A549 (cell line): ENCODE results near the gene SLC14A1. TPM values are rescaled to one million over a fixed set of nuclear protein-coding genes. Genes with fewer than 3 reads are reported as not detected.

Experiments
- ATAC-seq, 2 experiments: fragments of 200-7000 bp in 1 of 2; fragments of >200 bp in 1 of 2; cut with Nextera tagmentation in 1 of 2; cut with Tn5 transposase in 1 of 2; 3 replicates each; pipeline versions ENCODE4 v1.8.0 to v1.9.1; 2018 to 2020; ENCODE audit warnings: mild to moderate bottlenecking in 1 of 2, moderate library complexity in 1 of 2
- CTCF ChIA-PET: fragments of 300-600 bp; sonication (Branson Sonifier 250); formaldehyde crosslinking; extraction: SDS; loops from one replicate; lab custom pipeline; 2021; ENCODE audit warnings: antibody characterized with exemption, inconsistent platforms; lab: Yijun Ruan, JAX
- POLR2A ChIA-PET: fragments of 350-600 bp; formaldehyde crosslinking; extraction: SDS; loops from one replicate; lab custom pipeline; 2021; ENCODE audit warnings: antibody characterized with exemption, inconsistent platforms; lab: Yijun Ruan, JAX
- DNase-seq, 2 experiments: peaks; one replicate each; pipeline versions ENCODE4 v3.0.0 to v3.0.0-alpha.2; 2011 to 2016; ENCODE audit warnings: low read depth in 1 of 2, low spot score in 1 of 2
- FAIRE-seq: peaks from 2 replicates; lab custom pipeline; 2011; peaks lifted over from hg19 to GRCh38; lab: Jason Lieb, UNC
- H3K27ac ChIP-seq, 2 experiments: fragments of >200 bp; sonication (Bioruptor Twin); formaldehyde crosslinking; 3 replicates each; pipeline ENCODE4 v1.5.1; 2016 to 2017
- H3K4me1 ChIP-seq: fragments of >200 bp; sonication (Bioruptor Twin); formaldehyde crosslinking; 3 replicates; pipeline ENCODE4 v1.6.1; 2016
- H3K4me2 ChIP-seq: fragments of >200 bp; sonication (Bioruptor Twin); formaldehyde crosslinking; 3 replicates; pipeline ENCODE4 v1.6.1; 2016
- H3K4me3 ChIP-seq: fragments of >200 bp; sonication (Bioruptor Twin); formaldehyde crosslinking; 3 replicates; pipeline ENCODE4 v1.5.1; 2016
- H3K9me3 ChIP-seq: fragments of >200 bp; sonication (Bioruptor Twin); formaldehyde crosslinking; 3 replicates; pipeline ENCODE4 v1.6.1; 2016
- ATOH8 ChIP-seq: fragments of 250-450 bp; sonication (Bioruptor Pico); IDR thresholded peaks from 2 replicates; pipeline ENCODE4 v1.5.0; 2020; ENCODE audit warnings: low read depth, mild to moderate bottlenecking, moderate library complexity
- BHLHE40 ChIP-seq: IDR thresholded peaks from 2 replicates; pipeline ENCODE4 v1.6.1; 2012; ENCODE audit warnings: low read depth, low read length, inconsistent platforms
- CBX8 ChIP-seq: fragments of 200-600 bp; sonication (generic); IDR thresholded peaks from 2 replicates; pipeline ENCODE4 v1.6.1; 2016
- CEBPB ChIP-seq, 2 experiments: fragments of >200 bp in 1 of 2; sonication (Bioruptor Twin) in 1 of 2; formaldehyde crosslinking in 1 of 2; IDR thresholded peaks; 2 replicates each; pipeline ENCODE4 v1.6.1; 2012 to 2016
- CHD2 ChIP-seq: fragments of 150-350 bp; IDR thresholded peaks from 2 replicates; pipeline ENCODE4 v1.6.1; 2014; ENCODE audit warnings: low read length; ENCODE audit not compliant: partially characterized antibody
- EHMT2 ChIP-seq: fragments of 200-600 bp; sonication (generic); IDR thresholded peaks from 2 replicates; pipeline ENCODE4 v1.6.1; 2016; ENCODE audit warnings: antibody characterized with exemption, low read depth, mild to moderate bottlenecking, moderate library complexity
- EP300 ChIP-seq, 2 experiments: fragments of >200 bp; sonication (Bioruptor Twin); formaldehyde crosslinking; IDR thresholded peaks; 2 replicates in 1 of 2; 3 replicates in 1 of 2; pipeline ENCODE4 v1.6.1; 2016 to 2017
- ESRRA ChIP-seq: fragments of 150-350 bp; IDR thresholded peaks from 2 replicates; pipeline ENCODE4 v1.6.1; 2014; ENCODE audit warnings: mild to moderate bottlenecking, low read length, borderline replicate concordance
- FOSB ChIP-seq: fragments of 250-450 bp; sonication (Bioruptor Pico); IDR thresholded peaks from 2 replicates; pipeline ENCODE4 v1.5.0; 2020; ENCODE audit warnings: mild to moderate bottlenecking, moderate library complexity
- HDAC2 ChIP-seq: fragments of 200-600 bp; sonication (generic); IDR thresholded peaks from 2 replicates; pipeline ENCODE4 v1.6.1; 2016
- HMGXB4 ChIP-seq: fragments of 250-450 bp; sonication (Bioruptor Pico); IDR thresholded peaks from 2 replicates; pipeline ENCODE4 v1.5.0; 2021; ENCODE audit warnings: mild to moderate bottlenecking, moderate library complexity, borderline replicate concordance
- HOXA7 ChIP-seq: fragments of 250-450 bp; sonication (Bioruptor Pico); IDR thresholded peaks from 2 replicates; pipeline ENCODE4 v1.5.0; 2020; ENCODE audit warnings: mild to moderate bottlenecking, moderate library complexity
- HOXB13 ChIP-seq: fragments of 250-450 bp; sonication (Bioruptor Pico); IDR thresholded peaks from 2 replicates; pipeline ENCODE4 v1.5.0; 2020; ENCODE audit warnings: low read depth, mild to moderate bottlenecking, moderate library complexity
- KDM5A ChIP-seq: fragments of 200-600 bp; sonication (generic); IDR thresholded peaks from 2 replicates; pipeline ENCODE4 v1.6.1; 2016; ENCODE audit warnings: antibody characterized with exemption, mild to moderate bottlenecking
- MAFK ChIP-seq: fragments of 450-650 bp; IDR thresholded peaks from 2 replicates; pipeline ENCODE4 v1.6.1; 2014; ENCODE audit not compliant: partially characterized antibody
- MAX ChIP-seq: IDR thresholded peaks from 2 replicates; pipeline ENCODE4 v1.6.1; 2012
- MYC ChIP-seq: IDR thresholded peaks from 2 replicates; pipeline ENCODE4 v1.6.1; 2012; ENCODE audit warnings: mild to moderate bottlenecking, inconsistent platforms, low read length, improper control_type of control experiment, borderline replicate concordance
- NFE2L2 ChIP-seq: fragments of 150-350 bp; conservative IDR thresholded peaks from 2 replicates; pipeline ENCODE4 v1.6.1; 2014; ENCODE audit warnings: low read length
- PBX3 ChIP-seq: IDR thresholded peaks from 2 replicates; pipeline ENCODE4 v1.6.1; 2012
- RAD21 ChIP-seq, 2 experiments: fragments of >200 bp in 1 of 2; sonication (Bioruptor Twin) in 1 of 2; formaldehyde crosslinking in 1 of 2; IDR thresholded peaks in 1 of 2; conservative IDR thresholded peaks in 1 of 2; 2 replicates in 1 of 2; 3 replicates in 1 of 2; pipeline ENCODE4 v1.6.1; 2012 to 2018; ENCODE audit warnings: inconsistent platforms in 1 of 2
- RARB ChIP-seq: fragments of 250-450 bp; sonication (Bioruptor Pico); IDR thresholded peaks from 2 replicates; pipeline ENCODE4 v1.8.0; 2021; ENCODE audit warnings: mild to moderate bottlenecking, moderate library complexity
- RCOR1 ChIP-seq: fragments of 150-350 bp; IDR thresholded peaks from 2 replicates; pipeline ENCODE4 v1.6.1; 2014; ENCODE audit warnings: antibody characterized with exemption, low read length, low read depth
- RFX5 ChIP-seq: fragments of 450-650 bp; IDR thresholded peaks from 2 replicates; pipeline ENCODE4 v1.7.1; 2014; ENCODE audit warnings: antibody characterized with exemption, mild to moderate bottlenecking, moderate library complexity
- TP53 ChIP-seq: fragments of 250-450 bp; sonication (Bioruptor Pico); IDR thresholded peaks from 2 replicates; pipeline ENCODE4 v1.5.0; 2021; ENCODE audit warnings: mild to moderate bottlenecking, moderate library complexity
- USF2 ChIP-seq: fragments of 450-650 bp; IDR thresholded peaks from 2 replicates; pipeline ENCODE4 v1.6.1; 2014; ENCODE audit warnings: antibody characterized with exemption
- ZC3H11A ChIP-seq: fragments of 450-650 bp; IDR thresholded peaks from 2 replicates; pipeline ENCODE4 v1.6.1; 2014; ENCODE audit warnings: antibody characterized with exemption, mild to moderate bottlenecking
- ZSCAN20 ChIP-seq: fragments of 250-450 bp; sonication (Bioruptor Pico); IDR thresholded peaks from 2 replicates; pipeline ENCODE4 v1.8.0; 2022; ENCODE audit warnings: mild to moderate bottlenecking, moderate library complexity
- WGBS: methylation state at CpG from one replicate; pipeline ENCODE4 v1.1.6; 2017; ENCODE audit errors: missing lambda C conversion rate; 5-methylcytosine and 5-hydroxymethylcytosine counted together
- polyA plus RNA-seq, 4 experiments: library from polyadenylated mRNA; depleted of rRNA in 3 of 4; stranded (reverse); fragments of >200 nt; fragmentation: RNase III in 1 of 4; extraction: RNeasy Plus Mini Kit Qiagen cat#74134 plus additional on column Dnase treatment in 1 of 4; gene quantifications; 2 replicates in 3 of 4; 3 replicates in 1 of 4; pipeline ENCODE4 v1.2.3, GENCODE V29; 2011 to 2017

The SLC14A1 gene
- polyA plus RNA-seq, 2 of the 4 experiments (the other 2 are of a cell fraction) = 0.23 TPM; not detected in 1

GRCh38 chr18:45738660-45739059 lies 14.7 kb downstream of the SLC14A1 start:
- H3K4me1 ChIP-seq = no peaks in the 10 kb centered on the region
- TF ChIP-seq NFE2L2 (no peak), BHLHE40 (no peak), EP300 (IDR thresholded peaks at IDR 0.05) (no peak), ATOH8 (CRISPR knock-in tag) (no peak), MAFK (no peak), HDAC2 (no peak), ZC3H11A (no peak), KDM5A (no peak), RARB (no peak)
- no peaks in the 10 kb centered on the region for H3K9me3 ChIP-seq
- DNase-seq (peak in 1 of 2 experiments; percentile 16), FAIRE-seq (no peak), ATAC-seq (no peak; a peak in 1 of 6 replicates)
- H3K27ac ChIP-seq = no peak overlapping the region
- H3K4me2 ChIP-seq = no peak overlapping the region
- ChIA-PET POLR2A (no interaction called here), CTCF (interaction anchor here (0.6 to 1.3 kb wide), 2 partner anchors 13 to 118 kb away, joined by 3 to 5 read pairs; no protein-coding TSS in a partner anchor)
- H3K4me3 ChIP-seq = no peak overlapping the region

- no peak for FAIRE-seq
- Histone ChIP-seq H3K9me3 (no peaks in the 10 kb centered on the region), H3K27ac (no peak overlapping the region), H3K4me2 (no peak overlapping the region), H3K4me3 (no peak overlapping the region), H3K4me1 (no peaks in the 10 kb centered on the region)
- WGBS = 77% methylated on average over 3 of the region's 3 CpGs
- CTCF ChIA-PET = interaction anchor here (0.6 to 1.3 kb wide), 3 partner anchors 13 to 118 kb away, joined by 3 to 5 read pairs (median 3); no protein-coding TSS in a partner anchor
- ATAC-seq = no peak
- no peak for DNase-seq
- POLR2A ChIA-PET = no interaction called here
- TF ChIP-seq USF2 = no peak
- no peak for TF ChIP-seq CBX8
- TF ChIP-seq FOSB (CRISPR knock-in tag) = no peak
Observed at GRCh38 chr18:45739268-45739667, 15.3 kb downstream of the SLC14A1 start.

- H3K27ac ChIP-seq = no peak overlapping the region
- CTCF ChIA-PET = interaction anchor here (0.6 to 1.3 kb wide), 4 partner anchors 14 to 1348 kb away, joined by 3 to 5 read pairs (median 4); partner anchors contain the start of gene SLC14A1
- ATAC-seq (no peak), DNase-seq (no peak), FAIRE-seq (no peak)
- POLR2A ChIA-PET = no interaction called here
- no peaks in the 10 kb centered on the region for H3K4me1 ChIP-seq
- no peak overlapping the region for H3K4me2 ChIP-seq
- H3K4me3 ChIP-seq = no peak overlapping the region
- H3K9me3 ChIP-seq = no peaks in the 10 kb centered on the region
- TF ChIP-seq BHLHE40 = no peak
- no peak for TF ChIP-seq HOXB13 (CRISPR knock-in tag)
- 72% methylated on average over 3 of the region's 3 CpGs for whole genome bisulfite sequencing
Observed at GRCh38 chr18:45739848-45740247, 15.9 kb downstream of the SLC14A1 start.

- WGBS = 77% methylated on average over 3 of the region's 3 CpGs
- TF ChIP-seq MAX (no peak), EP300 (IDR thresholded peaks at IDR 0.05) (no peak), CHD2 (no peak), HMGXB4 (CRISPR knock-in tag) (no peak), EHMT2 (no peak), MYC (no peak), HOXB13 (CRISPR knock-in tag) (no peak), ZSCAN20 (CRISPR knock-in tag) (no peak), CEBPB (IDR thresholded peaks at IDR 0.05) (no peak), ESRRA (no peak), TP53 (CRISPR knock-in tag) (no peak), HOXA7 (no peak), PBX3 (no peak), RCOR1 (no peak), RAD21 (conservative IDR thresholded peaks at IDR 0.05 in 1 of 2, IDR thresholded peaks at IDR 0.05 in 1 of 2) (no peak), ATOH8 (CRISPR knock-in tag) (no peak), RFX5 (no peak)
Observed at GRCh38 chr18:45741056-45741455, 17.1 kb downstream of the SLC14A1 start.

More at GRCh38 chr18:45741056-45741455, 17.1 kb downstream of the SLC14A1 start:
- no peaks in the 10 kb centered on the region for H3K4me1 ChIP-seq
- no peak overlapping the region for H3K4me3 ChIP-seq
- DNase-seq (no peak), ATAC-seq (no peak), FAIRE-seq (no peak)
- ChIA-PET CTCF (interaction anchor here (1.0 kb wide), 1 partner anchor 17 kb away, joined by 3 read pairs; the partner anchor contains the start of gene SLC14A1), POLR2A (no interaction called here)
- H3K9me3 ChIP-seq = no peaks in the 10 kb centered on the region
- H3K4me2 ChIP-seq = no peak overlapping the region
- H3K27ac ChIP-seq = no peak overlapping the region
